ENCODE results near the gene UNC13D.

Gene UNC13D

DNA sequence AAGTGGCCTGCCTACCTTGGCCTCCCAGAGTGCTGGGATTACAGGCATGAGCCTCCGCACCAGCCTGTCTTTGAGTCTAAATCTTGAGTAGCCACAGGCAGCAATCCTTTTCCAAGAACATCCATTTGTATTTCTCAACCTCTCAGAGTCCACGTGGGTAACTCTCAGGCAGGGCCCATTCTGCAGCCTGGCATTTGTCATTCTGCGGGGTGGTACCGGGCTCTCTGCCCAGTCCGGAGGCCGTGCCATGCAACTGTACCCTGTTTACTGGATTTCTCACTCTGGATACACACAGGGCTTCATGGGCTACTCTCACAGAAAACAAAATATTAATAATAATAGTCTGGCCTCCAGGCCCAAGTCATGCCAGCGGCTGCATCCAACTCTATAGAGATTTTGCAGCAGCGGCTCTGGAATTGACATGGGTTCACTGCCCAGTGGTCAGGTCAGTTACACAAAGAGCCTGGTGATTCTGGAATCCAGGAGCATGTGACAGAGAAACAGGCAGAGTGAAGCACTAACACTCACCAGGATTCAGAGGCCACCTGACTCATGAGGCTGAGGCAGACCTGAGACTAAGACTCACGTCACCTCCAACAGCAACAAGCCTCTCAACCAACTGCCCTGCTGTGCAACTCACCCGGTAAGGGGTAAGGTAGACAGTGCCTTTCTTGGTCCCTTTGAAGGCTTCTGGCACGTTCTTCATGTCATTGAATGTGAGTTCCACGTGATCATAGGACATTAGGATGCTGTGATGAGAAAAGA, 6.9 kb upstream of the UNC13D start:
- peak; percentile 77 for DNase-seq (ENCODE audit: low spot score)

DNA sequence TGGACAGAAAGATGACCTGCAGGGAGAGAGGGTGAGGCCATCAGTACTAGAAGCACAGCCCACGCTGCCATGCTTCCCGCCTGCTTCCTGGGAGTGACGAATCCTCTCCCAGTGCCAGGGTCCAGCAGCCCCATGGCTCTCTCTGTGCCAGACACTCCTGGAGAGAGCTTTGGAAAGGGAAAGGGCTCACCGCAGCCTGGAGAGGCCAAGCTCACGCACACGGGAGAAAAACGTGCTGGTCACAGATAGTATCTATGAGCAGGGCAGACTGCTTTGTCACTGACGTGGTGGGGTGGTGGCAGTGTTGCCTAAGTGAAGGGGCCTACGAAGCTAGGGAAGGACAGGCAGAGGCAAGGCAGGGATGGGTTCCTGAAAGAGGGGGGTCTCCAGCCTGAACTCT, 5.5 kb upstream of the UNC13D start:
- no peak for DNase-seq (ENCODE audit: low spot score)

DNA sequence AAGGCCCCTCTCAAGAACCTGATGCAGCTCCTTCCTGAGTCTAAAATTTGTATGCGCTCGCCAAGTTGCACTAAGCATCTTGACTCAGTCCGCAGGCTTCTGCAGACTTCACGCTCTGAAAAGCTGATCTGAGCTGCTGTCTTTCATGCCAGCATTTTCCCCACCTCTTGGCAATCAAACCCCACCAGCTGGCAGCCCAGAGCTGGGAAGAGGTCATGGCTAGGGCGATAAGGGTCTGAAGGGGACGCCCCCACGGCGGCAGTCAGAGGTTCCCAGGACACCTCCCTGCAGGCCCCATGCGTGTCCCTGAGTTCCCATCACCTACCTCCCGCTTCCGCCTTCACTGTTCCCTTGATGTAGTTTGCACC, 5.1 kb upstream of the UNC13D start:
- DNase-seq (ENCODE audit: low spot score) = no peak

DNA sequence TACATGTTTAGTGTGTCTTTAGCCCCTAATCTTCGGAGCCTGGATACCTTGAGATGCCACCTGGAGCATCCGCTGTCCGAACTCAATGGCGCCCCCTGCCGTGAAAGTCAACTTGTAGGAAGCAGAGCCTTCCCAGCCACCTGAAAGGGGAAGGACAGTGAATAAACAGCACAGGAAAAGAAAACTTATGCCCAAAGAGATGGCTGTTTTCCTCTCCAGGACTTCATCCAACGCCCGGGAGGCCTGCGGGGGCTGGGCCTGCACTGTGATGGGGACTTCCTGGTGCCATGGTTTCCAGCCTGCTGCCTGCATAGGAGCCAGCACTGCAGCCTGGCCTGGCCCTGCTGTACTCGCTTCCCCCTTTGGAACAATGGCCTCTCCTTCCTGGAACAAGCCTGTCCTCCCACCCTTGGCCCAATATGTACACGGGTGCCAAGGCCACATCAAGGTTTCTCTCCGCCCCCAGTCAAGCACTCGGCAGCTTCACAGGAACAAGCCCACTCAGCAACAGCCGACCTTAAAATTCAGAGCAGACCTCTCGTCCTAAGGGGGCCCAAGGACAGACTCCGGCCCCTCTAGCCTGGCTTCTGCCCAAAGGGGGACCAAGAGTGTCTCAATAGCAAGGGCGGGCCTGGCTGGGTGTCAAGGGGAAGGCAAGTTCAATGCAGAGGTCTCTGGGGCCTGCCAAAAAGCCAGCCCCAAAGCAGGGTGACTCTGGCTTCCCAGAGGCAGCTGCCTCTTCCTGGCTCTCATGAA, 4.5 kb upstream of the UNC13D start:
- peak; percentile 78 for DNase-seq (ENCODE audit: low spot score)

DNA sequence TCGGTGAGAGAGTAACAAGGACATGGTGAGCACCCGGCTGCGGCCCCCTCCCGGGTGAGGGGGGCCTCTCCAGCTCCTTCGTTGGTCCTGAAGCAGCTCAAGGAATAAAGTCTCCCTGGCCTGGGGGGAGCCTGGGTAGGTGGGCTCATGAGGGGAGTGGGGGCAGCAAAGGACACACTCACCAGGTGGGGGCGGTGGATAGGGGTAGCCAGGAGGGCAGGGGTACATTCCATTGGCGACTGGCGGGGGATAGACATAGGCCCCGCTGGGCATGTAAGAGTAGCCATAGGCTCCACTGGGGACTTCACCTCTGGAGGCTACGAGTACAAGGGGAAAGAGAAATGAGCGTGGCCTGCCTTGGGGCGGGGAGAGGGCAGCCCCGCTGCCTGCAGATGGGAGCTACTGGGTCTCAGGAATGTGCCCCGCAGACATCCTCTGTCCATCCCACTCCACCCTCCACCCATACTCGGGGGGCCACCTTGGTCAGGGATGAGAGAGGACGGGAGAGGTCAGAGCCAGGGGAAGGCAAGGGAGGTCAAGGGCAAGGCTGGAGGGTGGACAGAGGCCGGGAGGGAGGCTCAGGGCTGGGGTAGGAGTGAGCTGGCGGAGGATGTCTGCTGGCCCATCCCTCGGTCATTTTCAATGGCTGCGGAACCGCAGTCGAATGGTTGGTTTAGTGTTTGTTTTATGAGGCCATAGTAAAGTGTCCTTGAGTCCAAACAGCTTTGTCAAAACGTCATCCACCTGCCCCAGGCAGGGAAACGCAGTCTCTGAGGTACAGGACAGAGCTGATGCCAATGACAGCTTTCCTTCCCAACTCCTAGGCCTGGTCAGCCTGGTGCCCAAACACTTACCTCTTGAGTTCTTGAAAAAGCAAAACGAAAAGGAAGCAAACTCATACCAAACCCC, 3.7 kb upstream of the UNC13D start:
- DNase-seq (ENCODE audit: low spot score) = no peak

DNA sequence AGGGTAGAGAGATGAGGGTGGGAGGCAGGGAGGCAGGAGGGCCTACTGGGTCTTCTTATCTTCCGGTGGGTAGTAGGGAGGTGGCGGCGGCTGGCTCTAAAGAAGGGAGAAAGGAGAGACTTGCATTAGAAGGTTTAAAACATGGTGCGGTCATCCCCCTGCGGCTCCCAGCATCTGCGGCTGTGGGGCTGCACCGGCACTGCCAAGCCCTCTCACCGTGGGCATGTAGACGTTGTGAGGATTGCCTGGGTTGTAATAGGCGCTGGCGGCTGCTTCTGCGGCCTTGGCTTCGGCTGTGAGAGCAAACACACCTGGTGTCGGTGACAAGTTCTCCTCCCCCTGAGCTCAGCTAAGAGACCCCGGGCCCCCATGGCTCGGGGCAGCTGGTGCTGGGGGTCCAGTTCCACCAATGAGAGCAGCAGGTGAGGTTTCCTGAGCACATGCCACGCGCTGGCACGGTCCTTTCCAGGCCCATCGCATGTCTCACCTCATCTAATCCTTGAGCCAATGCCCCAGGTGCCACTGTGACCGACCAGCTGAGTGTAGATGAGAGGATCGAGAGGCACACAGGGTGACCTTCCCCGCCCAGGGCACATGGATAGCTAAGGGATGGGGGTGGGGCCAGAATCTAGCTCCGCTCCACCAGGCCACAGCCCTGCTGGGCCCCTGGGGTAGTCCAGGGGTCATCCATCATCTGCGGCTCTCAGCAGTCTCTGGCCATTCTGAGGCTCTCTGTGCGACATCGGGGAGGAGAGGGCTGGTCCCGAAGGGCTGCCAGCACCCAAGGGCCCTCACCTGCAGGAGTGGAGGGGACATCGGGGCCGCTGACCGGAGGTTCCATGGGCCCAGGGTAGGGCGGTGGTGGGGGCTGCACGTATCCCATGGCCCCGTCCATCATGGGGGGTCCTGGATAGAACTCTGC, 2.7 kb upstream of the UNC13D start:
- no peak for DNase-seq (ENCODE audit: low spot score)

DNA sequence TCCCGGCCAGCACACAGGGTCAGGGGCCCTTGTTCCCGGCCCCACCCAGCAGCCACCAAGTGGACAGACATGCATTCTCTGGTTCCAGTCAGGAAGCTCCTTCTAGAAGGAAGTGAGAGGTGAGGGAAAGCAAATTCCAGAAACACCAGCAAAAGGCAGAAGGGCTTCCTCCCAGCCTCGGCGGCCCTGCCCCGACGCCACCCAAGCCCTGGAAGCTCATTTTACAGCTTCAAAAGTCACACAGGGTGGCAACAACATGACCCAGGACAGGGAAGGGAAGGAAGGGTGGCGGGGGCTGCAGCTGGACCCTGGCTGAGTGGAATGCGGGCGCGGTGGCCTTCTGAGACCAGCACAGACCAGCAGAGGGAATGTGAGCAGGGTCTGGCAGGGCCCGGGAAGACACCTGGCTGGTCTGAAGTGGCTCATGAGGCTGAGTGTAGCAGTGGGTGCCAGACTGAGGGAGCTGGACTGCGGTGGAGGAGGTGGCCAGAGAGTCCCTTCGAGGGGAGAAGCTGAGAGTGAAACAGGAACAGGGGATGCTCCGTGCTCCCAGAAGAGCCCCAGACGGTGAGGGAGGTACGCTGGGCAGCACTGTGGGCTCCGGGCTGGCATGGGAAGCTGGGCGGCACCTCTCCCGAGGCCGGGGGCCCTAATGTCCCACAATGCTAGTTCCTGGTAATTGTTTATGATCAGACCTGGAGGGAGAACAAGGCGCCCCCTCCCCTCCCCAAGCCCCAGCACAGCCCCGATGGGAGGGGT, 1.9 kb upstream of the UNC13D start:
- no peak for DNase-seq (ENCODE audit: low spot score)

DNA sequence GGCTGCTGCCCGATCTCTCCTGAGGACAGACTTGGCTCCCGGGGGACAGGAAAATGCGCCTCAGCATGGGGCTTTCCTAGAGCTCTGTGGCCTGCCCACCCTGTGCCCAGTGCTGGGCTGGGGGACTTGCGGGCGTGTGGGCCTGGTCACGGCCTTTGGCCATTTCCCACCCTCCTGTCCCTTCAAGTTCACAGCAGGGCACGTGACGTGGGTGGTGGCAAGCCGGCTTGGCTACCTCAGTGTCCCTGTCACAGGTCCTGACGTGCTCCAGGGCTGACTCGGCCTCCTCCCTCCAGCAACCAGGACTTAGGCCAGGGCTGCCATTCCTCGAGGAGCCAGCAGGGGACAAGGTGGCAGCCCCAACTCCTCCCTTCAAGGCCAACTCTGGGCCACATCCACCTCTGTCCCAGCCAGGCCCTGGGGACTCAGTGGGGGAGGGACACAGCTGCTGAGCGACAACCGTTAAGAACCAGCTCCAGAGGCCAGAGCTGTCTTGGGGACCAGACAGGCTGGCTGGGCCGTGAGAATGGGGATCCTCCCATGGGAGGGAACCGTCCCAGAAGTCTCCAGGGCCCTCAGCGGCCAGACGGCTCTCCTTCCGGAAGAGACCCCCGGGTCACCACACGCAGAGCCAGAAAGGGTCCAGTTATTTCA, 981 bp upstream of the UNC13D start:
- peak; percentile 69 for DNase-seq (ENCODE audit: low spot score)

DNA sequence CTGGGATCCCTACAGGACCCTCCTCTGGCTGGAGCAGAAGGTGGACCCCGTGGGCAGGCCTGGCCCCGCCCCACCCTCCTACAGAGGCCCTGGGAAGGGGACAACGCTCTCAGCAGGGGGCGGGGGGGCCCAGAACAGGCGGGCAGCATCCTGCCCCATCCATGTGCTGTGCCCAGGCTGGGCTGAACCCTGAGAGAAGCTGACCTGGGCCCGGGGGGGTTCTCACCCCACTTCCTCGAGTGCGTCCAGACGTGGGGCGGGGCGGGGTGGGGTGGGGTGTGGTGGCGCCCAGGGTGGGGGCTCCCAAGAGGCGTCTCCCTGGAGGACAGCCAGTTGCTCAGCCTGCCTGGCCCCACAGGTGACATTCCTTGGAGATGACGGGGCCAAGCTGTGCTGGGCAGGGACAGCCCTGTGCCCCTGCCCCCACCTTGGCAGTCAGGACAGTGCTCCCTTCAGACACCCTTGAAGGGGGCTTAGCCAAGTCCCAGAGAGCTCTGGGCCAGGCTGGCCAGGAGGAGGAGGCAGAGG, 390 bp upstream of the UNC13D start:
- no peak for DNase-seq (ENCODE audit: low spot score)

DNA sequence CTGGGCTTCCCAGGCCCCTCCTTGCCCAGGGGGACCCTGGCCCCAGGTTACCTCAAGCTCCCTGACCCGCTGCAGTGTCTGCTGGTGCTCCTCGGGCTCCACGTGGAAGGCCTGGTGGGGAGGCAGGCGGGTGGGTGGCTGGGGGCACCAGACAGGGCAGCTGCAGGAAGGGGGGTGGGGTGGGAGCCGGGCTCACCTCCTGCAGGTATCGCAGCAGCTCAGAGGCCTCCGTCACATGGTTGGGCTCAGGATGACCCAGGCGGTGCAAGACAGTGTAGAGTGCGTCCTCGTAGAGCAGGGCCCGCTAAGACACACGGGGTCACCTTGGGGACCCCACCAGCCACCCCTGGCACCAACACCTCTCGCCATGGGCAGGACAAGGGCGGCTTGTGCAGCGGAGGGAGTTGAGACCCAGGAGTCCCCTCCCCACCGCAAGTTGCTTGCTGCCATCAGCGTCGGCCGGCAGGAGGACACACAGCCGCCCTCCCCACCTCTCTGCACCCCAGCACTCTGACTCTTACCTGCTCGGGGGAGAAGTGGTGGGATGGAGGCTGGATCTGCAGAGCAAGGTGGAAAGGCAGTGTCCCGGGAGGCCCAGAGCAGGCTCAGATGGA, 1.1 kb downstream of the UNC13D start:
- no peak for DNase-seq (ENCODE audit: low spot score)

DNA sequence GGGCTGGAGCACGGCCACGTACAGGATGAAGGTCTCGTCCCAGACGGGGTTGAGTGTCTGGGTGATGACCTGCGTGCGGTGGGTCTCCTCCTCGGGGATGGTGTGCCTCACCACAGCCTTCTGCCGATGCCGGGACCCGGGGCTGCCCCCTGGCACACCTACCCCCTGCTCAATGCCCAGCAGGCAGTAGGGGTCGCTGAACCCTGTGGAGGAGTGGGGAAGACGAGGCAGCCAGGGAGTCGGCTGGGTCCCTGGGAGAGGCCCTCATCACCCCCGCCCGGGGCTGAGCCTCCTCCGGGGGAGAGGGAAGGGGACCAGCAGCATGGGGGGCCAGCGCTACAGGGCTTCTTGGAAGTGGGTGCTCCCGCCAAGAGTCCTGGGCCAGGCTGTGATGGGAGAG, 1.8 kb downstream of the UNC13D start:
- no peak for DNase-seq (ENCODE audit: low spot score)

DNA sequence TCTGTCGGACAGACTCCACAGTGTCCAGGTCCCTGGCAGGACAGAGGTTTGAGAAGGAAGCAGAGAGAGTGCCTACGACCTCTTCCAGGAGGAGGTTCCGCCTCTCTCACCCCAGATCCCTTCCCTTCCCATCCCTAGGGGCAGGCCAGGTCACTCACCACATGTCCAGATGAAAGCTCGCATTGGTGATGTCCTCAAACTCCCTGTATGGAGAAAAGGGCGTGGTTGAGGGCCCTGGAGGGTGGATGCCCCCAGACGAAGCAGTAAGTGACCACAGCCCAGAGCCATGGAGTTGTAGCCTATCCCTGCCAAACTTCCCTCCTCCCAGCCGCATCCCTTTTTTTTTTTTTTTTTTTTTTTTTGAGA, 3.4 kb downstream of the UNC13D start:
- DNase-seq (ENCODE audit: low spot score) = no peak

DNA sequence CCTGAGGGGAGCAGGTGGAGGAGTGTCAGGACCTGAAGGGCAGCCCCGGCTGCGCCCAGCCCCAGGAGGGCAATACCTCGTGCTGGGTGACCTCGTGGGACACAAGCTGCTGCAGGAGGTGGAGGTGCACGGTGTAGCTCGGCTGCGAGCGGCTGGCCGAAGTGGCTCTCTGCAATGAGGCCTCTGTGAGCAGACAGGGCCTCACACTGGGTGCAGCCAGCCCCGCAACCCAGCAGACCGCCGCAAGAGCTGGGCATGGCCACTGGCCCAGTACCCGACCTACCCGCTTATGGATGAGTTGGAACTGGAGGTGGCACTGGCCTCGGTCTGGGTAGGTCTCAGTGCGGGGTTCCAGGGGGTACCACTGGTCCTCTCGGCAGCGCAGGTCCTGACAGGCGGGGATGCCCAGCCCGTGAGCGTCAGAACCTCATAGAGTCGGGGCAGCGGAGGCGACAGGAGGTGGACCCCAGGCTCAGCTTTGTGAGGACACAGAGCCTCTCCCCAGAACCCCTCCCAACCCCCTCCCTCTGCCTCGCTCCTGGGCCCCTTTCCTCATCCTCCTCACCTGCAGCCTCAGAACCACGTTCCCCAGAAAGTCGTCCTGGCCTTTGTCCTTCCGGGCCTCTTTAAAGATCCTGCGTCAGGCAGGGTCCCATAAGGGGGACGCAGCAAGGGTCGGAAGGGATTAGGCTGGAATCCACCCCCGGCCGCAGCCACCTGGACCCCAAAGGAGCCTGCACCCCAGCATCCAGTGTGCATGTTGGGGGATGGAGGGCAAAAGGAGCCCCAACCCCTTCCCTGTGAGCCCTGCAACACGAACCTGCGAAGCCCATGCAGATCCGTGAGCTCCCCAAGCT, 4.0 kb downstream of the UNC13D start:
- no peak for DNase-seq (ENCODE audit: low spot score)

DNA sequence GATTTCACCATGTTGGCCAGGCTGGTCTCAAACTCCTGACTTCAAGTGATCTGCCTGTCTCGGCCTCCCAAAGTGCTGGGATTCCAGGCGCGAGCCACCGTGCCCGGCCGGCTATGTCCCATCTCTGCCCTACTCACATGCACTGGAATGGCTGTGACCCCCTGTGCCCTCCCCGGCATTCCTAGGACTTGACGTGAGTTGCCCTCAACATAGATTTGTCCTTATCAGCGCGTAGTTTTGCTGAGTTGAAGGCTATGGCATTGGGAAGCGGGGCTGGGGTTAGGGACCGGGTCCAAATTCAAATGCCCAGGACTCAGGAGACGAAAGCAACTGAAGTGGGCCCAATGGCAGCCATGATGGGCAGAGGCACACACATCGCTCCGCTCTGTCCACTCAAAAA, 5.8 kb downstream of the UNC13D start:
- DNase-seq (ENCODE audit: low spot score) = no peak

DNA sequence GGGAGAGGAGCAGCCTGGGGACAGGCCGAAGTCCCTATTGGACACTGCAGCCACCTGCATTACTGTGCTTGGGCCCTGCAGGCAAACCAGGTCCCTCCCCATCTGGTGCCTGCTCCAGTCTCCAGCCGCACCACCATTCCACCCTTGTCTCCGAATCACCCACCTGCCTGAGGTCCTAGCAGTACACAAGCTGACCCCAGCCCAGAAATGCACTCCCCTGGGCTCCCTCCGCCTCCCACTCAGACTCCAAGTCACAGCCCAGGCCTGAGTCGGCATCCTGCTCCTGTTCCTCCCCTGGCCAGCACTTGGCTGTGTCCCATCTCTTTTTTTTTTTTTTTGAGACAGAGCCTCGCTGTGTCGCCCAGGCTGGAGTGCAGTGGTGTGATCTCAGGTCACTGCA, 6.3 kb downstream of the UNC13D start:
- no peak for DNase-seq (ENCODE audit: low spot score)

DNA sequence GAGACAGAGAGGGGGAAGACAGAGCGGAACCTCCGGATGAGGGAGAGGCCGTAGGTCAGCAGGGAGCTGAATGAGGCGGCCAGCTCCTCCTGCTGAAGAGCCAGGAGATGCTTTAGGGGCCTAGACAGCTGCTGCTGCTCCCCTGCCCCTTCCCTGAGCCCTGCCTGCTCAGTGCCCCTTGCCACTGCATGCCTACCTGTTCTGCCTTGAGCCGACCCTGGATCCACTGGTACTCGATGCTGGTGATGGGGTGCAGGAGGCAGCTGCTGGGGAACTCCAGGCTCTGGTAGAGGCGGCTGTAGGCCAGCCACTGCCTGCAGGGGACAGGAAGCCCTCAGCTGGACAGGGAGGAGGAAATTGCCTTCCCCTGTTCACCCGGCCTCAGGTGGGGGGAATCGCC, 7.6 kb downstream of the UNC13D start:
- DNase-seq (ENCODE audit: low spot score) = no peak

DNA sequence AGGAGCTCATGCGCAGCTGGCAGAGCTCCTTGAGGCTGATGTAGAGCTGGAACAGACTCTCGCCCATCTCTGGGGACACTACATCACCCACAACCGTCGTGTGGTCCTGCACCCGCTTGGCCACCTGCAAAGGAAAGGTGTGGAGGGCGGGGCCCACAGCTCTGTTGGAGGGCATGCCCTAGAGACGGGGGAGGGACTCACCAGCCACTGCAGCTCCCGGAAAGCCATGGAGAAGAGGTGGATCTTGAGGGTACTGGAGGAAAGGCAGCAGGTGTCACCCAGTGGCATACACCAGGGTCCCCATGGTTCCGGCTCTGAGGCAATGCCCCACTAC, 8.6 kb downstream of the UNC13D start:
- DNase-seq (ENCODE audit: low spot score) = no peak

DNA sequence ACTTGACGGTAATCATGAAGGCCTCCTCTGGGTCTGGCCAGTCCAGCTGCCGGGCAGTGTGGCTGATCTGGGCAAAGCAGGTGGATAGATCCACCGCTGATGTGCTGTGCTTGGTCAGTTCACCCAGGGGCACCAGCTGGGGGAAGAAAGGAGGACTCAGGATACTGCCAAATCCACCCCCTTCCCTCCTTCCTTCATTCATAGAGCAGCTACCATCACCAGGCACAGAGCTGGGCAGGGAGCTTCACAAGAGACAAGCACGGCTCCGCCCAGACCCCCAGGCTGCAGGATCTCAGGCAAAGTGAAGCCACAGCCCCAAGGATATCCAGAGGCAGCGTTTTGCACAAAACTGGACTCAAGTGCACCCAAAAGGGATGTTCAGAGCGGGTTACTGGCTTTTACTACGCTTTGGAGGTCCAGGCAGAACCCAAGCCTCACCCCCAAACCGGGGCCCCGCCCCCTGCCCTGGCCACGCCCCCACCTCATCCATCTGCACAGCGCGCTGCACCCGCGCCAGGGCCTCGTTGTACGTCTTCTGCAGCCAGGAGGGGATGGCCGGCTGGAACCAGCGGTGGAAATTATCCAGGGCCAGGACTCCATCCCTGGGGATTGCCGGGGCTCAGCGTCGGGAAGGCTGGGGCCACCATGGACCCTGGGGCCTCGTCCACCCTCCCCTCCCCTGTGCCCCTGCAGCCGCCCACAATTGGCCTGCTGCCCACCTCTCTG, 9.1 kb downstream of the UNC13D start:
- DNase-seq (ENCODE audit: low spot score) = no peak
